Measurements from ENCODE around the gene CPE.
"Not testable (repeated sequence)": the region's sequence is repeated elsewhere in the genome, so short reads cannot be mapped to it uniquely, and the experiment has no call there.

The CPE gene

DNA sequence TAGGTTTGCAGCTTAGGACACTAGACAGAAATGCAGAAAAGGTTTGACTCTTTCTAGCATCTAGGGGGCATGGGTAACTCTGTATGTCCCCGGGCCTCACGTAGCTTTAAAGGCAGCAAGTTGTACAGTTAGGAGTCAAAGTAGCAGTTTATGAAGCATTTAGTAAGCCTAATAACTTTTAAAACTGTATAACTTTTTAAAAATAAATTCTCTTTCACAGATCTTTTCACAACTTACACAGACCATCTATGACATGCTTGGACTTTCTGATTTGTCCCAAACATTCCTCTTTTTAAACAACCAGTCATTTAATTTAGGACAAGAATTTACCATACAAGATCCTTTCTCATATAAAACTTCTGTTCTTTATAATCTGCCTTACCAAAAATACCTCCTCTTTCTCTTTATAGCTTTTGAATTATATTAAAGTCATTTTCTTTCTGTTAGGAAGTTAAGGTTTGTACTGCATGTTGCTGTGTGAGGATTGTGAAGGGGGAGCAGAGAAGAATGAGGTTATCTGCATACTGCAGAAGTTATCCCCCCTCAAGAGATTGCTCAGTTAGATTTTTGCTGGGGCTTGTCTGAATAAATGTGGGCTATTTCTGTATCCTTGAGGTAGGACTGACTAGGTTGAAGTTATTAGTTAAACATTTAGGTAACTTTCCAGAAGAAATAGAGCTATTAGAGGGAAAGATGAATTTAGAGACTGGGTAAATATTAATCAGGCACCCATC, 94.3 kb downstream of the CPE start:
- DNase-seq = no peak

- no peak for DNase-seq
These were observed 96.2 kb downstream of the CPE start for GRCh38 chr4:165474784-165475705.

DNA sequence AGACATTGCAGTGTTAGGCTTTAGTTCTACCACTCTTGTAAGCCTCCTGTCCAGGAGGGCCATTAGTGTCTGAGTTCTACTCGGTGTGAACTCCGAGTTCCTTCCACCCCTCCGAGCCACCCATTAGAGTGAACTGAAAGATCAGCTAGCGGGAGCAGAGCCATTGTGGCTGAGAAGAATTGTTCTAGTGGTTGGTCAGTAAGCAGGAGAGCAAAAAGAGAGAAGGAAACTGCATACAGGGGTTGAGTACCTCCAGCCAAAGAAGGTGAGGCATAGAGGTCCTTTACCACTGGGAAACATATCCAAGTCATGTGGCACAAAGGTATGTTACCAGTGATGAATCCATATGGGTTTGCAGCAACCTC, 96.9 kb downstream of the CPE start:
- no peak for DNase-seq

GRCh38 chr4:165476214-165477098, 97.6 kb downstream of the CPE start:
- DNase-seq = no peak

DNA sequence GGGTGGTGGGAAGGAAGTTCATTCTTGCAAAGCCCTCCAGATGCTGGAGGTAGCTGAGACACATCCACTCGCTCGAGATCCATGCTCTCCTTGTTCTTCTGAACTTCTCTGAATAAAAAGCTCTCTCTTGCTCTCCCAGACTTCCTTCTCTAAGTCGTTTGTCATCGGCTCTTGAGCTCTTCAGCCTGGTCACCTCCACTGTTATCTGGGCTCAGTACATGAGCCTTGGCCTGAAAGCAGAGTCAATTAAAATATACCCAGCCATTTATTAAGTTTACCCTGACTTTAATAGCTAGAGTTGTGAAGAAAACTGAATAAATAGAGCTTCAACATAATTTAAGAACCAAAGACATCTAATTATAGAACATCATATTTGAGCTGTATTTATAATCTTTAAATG, 99.0 kb downstream of the CPE start:
- DNase-seq = no peak

DNA sequence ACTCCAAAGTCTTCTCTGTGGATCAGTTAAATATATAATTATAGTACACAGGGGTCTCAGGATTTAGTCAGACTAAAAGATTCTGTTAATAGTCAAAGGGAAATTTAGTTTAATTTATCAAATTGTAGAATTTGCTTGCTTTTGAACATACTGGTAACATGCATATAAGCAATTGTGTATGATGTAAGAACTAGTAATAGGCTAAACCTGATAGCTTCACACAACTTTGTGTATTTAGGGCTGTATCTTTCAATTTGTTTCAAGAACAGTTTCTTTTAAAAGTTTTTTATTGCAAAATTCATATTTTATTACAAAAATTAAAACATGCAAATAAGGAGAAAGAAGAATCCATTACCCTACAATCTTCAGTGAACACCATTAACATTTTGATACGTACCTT, 99.5 kb downstream of the CPE start:
- DNase-seq = no peak

DNA sequence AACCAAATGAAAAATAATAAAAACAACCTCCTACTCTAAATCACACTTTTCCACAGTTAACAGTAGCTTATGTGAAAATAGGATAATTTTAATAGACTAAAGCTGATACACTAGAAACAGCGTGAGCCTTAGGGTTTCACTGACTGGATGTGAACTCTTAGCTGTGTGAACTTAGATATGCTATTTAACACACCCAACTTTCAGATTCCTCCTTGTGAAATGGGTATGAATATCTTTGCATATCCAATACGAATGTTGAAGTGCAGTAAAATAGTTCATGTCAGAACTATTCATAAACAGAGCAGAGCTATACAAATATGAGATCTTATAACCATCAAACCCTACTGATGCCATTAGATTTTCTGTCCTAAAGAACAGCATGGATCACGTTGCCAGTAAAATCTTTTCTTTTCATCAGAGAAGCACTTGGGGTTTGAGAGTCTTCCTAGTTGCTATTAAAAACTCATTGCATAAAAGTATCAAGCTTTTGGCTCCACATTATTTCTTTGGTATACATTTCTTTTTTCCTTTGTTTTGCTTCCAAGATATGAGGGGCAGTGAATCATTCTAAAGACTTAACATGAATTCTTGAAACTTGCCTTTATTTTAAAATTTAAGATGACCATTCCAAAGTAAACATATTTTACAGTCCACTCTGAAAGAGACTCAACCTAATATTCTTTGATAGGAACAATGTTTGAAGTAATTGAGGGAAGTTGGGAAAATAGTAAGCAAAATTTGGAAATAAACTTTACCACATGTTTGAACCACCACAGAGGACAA, 102.4 kb downstream of the CPE start:
- no peak for DNase-seq

DNA sequence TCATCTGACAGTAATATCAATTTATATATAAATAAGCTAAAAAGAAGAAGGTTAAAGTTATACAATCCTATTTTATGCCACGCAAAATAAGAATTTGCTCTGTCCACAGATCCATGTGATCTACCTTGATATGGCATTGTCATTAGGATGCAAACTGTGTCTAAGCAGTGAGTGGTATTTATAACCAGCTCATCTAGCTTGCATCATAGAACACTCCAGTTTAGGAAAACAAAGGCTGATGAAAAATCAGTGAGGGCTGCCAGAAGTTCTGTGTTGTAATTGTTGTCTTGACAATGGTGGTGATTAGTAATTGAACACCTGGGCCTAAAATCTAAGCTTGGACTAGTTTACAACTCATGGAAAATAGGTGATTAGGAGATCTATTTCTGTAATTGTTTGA, 111.0 kb downstream of the CPE start:
- no peak for DNase-seq

DNA sequence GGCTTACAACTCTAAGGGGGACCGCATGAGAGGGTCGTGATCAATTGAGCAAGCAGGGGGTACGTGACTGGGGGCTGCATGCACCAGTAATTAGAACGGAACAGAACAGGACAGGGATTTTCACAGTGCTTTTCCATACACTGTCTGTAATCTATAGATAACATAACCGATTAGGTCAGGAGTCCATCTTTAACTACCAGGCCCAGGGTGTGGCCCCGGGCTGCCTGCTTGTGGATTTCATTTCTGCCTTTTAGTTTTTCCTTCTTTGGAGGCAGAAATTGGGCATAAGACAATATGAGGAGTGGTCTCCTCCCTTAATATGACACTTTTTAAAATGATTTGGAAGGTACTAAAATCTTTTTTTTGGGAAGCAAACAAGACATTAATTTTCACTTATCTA, 113.8 kb downstream of the CPE start:
- not testable (repeated sequence) for DNase-seq

- DNase-seq = no peak
These were observed 114.6 kb downstream of the CPE start for GRCh38 chr4:165493359-165493758.

GRCh38 chr4:165502916-165503907, 124.4 kb downstream of the CPE start:
- no peak for DNase-seq

DNA sequence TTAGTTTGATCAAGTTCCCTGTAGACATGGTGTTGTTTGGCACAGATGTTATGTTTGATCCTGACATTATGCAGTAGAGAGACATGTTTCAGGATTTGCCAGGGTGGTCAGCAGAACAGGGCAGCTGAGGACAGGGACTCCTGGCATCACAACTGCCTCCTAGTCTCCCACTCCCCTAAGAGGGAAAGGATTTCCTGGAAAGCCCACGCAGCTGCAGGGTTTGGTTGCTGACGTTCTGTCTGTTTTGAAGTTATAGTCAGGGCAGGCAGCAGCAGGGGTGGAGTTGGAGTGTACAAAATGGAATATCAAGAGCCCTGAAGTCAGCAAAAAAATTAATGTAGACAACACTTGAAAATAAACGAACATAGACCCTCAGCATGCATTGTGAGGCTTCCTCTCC, 125.4 kb downstream of the CPE start:
- no peak for DNase-seq

- no peak for DNase-seq
These were observed 127.4 kb downstream of the CPE start for GRCh38 chr4:165505958-165506837.

DNA sequence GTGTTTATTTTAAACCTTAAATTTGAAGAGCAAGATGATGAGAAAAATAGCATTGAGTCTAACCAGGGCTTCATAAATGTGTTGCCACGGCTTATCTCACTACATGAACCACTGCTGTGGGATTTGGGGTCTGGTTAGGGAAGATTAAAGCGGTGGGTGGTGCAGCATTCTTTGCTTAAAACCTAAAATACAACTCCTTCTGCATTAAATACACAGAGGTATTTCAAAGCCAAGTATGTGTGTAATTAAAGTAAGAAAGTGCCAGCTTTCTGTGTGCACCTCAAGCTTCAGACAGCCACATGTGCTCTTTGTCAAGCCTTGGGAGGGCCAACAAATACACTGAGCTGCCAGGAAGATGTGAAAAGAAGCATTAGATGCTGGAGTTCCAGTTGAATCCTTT, 128.0 kb downstream of the CPE start:
- DNase-seq = no peak

DNA sequence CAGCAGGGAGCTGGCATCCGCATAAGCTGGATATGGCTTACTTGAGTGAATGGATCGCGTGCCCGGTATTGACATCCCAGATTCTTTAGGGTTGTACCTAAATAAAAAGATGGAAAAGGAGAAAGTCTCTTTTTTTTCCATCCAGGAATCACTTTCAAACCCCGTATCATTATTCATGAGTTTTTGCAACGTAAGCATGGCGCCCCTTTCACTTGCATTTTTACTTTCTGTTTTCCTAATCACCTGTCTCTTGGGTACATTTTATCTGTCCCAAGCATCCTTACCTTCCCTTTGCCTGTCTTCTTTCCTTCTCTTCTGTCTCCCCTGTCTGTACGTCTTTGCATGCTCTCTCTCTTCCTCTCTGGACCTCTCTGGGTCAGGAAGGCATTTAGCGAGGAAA, 128.6 kb downstream of the CPE start:
- DNase-seq = no peak

- no peak for DNase-seq
These were observed 129.7 kb downstream of the CPE start for GRCh38 chr4:165508372-165509120.

GRCh38 chr4:165512424-165512823, 133.6 kb downstream of the CPE start:
- no peak for DNase-seq

GRCh38 chr4:165514739-165515138, 135.9 kb downstream of the CPE start:
- DNase-seq = no peak

DNA sequence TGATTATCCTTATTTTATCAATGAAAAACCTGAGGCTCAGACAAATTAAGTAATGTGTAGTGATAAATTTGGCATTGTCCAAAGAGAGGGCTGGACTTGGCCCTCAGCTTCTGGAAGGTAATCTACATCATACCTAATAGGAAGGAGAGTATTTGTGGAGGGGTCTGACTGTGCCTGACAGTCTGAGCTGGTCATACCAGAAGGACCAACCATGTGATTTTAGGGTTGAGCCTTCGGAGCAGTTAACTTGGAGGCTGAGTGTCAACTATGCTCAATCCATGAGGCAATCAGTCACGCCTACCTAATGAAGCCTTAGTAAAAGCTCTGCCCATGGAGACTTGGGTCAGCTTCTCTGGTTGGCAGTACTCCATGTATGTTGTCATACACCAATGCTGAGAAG, 136.4 kb downstream of the CPE start:
- no peak for DNase-seq

Data from NCI-H1436 treated with DMSO at 0.1 percent for 48 hours (cell line).